ENCODE measurements around the gene ERG.

Gene ERG

DNA sequence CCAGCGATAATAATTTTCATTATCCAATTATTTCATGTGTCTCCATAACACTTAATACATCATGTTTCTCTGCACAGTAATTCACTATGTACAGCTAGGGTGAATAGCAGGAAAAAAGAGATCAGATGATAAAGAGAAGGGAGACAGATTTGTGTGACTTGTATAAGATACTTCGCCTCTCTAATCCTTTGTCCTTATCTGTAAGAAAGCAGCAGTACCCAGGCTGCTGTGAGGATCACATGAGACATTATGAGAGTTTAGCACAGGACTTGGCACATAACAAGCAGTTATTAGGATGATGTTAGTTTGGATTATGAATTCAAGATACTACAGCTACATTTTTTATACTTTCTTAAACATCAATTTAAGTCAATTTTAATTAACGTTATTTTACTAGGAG is 6.3 kb downstream of the ERG start:
- no peak for TF ChIP-seq GATA3 (IDR thresholded peaks at IDR 0.05; ENCODE audit: low read depth, low read length)
- no peak for TF ChIP-seq GATA2 (IDR thresholded peaks at IDR 0.05; ENCODE audit: low read depth, low read length)

GRCh38 chr21:38491536-38491935 is 6.7 kb downstream of the ERG start:
- TF ChIP-seq GATA2 (IDR thresholded peaks at IDR 0.05; ENCODE audit: low read depth, low read length), result no peak
- no peak for TF ChIP-seq GATA3 (IDR thresholded peaks at IDR 0.05; ENCODE audit: low read depth, low read length)

GRCh38 chr21:38490411-38491020 is 7.8 kb downstream of the ERG start:
- TF ChIP-seq GATA2 (IDR thresholded peaks at IDR 0.05; ENCODE audit: low read depth, low read length) (no peak), GATA3 (IDR thresholded peaks at IDR 0.05; ENCODE audit: low read depth, low read length) (no peak)

DNA sequence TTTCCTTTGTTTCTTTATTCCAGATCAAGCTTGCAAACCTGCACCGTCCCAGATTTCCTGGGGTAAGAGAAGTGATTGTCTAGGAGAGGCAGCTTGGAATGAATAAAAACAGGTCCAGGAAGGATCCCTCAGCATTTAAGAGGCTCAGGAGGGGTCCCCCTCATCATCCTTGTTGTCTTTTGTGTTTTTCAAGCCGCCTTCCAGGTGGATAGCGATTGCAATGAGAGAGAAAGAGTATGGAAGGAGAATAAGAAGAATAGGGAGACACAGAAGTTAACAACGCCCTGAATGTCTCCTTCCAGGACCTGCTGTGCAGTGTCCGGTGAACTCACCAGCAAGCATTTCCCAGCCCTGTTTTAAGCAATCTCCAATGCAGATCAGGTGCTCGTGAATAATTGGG is 8.5 kb downstream of the ERG start:
- TF ChIP-seq GATA3 (IDR thresholded peaks at IDR 0.05; ENCODE audit: low read depth, low read length), result no peak
- TF ChIP-seq GATA2 (IDR thresholded peaks at IDR 0.05; ENCODE audit: low read depth, low read length), result no peak

GRCh38 chr21:38489271-38489652 is 9.0 kb downstream of the ERG start:
- TF ChIP-seq GATA2 (IDR thresholded peaks at IDR 0.05; ENCODE audit: low read depth, low read length) (no peak), GATA3 (IDR thresholded peaks at IDR 0.05; ENCODE audit: low read depth, low read length) (no peak)

- TF ChIP-seq GATA3 (IDR thresholded peaks at IDR 0.05; ENCODE audit: low read depth, low read length) (no peak), GATA2 (IDR thresholded peaks at IDR 0.05; ENCODE audit: low read depth, low read length) (no peak)
These were observed 9.5 kb downstream of the ERG start for GRCh38 chr21:38488640-38489270.

DNA sequence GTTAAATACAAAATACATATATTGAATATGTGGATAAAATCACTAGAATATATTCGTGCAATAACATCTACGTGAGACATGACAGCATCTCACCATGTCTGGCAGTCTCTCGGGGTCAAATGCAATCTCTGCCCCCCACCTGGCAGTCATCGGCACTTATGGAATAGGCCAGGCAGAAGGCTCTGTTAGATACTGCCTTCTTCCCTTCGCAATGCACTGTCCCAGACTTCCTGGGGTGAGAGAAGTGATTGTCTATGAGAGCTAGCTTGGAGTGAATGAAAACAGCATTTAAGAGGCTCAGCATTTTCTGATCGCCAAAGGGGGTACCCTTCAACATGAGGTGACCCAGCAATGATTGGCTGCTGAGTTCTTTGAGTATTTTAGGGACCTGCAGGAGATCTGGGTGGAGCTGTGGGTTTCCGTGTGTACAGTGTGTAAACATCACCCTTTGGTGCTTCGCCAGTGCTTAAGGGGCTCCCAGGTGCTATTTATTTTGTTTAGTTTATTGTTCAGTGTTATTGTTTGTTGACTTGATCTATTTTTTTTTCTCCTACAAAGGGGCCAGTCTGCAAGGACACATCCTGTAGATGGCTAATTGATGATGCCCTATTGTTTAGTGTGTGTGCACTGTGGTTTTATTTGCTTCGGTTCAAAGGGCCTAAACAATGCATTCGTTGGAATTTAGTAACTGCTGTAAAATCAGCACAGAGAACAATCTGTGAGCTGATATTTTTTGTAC is 10.2 kb downstream of the ERG start:
- TF ChIP-seq GATA3 (IDR thresholded peaks at IDR 0.05; ENCODE audit: low read depth, low read length), result no peak
- no peak for TF ChIP-seq GATA2 (IDR thresholded peaks at IDR 0.05; ENCODE audit: low read depth, low read length)

GRCh38 chr21:38486706-38487105 is 11.6 kb downstream of the ERG start:
- TF ChIP-seq GATA3 (IDR thresholded peaks at IDR 0.05; ENCODE audit: low read depth, low read length), result no peak
- TF ChIP-seq GATA2 (IDR thresholded peaks at IDR 0.05; ENCODE audit: low read depth, low read length), result no peak

DNA sequence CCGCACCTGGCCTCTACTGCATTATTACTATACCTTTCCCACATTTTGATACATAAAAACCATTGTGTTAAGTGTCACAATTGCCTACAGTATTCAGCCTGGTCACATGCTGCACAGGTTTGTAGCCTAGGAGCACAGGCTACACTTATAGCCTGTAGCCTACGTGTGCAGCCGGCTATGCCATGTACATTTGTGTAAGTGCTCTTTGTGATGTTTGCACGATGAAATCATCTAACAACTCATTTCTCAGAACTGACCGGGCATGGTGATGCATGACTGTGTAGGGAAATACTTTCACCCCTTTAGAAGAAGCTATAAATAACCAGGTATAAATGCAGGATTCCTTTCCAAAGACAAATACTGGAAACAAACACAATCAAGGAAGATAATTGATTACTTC is 12.1 kb downstream of the ERG start:
- no peak for TF ChIP-seq GATA3 (IDR thresholded peaks at IDR 0.05; ENCODE audit: low read depth, low read length)
- TF ChIP-seq GATA2 (IDR thresholded peaks at IDR 0.05; ENCODE audit: low read depth, low read length), result no peak

GRCh38 chr21:38479641-38480525 is 18.4 kb downstream of the ERG start:
- TF ChIP-seq GATA3 (IDR thresholded peaks at IDR 0.05; ENCODE audit: low read depth, low read length) (no peak), GATA2 (IDR thresholded peaks at IDR 0.05; ENCODE audit: low read depth, low read length) (no peak)

GRCh38 chr21:38478782-38479181 is 19.5 kb downstream of the ERG start:
- no peak for TF ChIP-seq GATA3 (IDR thresholded peaks at IDR 0.05; ENCODE audit: low read depth, low read length)
- TF ChIP-seq GATA2 (IDR thresholded peaks at IDR 0.05; ENCODE audit: low read depth, low read length), result no peak

DNA sequence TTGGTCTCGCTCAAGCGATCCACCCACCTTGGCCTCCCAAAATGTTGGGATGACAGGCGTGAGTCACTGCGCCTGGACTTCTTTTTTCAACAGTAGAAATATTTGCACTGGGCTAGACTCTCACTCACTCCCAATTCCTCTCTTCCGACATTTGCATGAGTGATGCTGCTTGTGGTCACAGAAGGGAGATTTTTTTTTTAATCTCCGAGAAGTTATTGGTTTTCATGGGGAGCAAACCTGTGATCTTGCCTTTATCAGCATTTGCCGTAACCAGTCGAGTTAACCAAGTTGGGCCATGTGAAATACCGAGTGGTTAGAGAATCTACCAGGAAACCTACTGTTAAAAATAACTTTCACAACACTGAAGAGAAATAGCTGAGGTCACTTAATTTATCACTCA is 21.1 kb downstream of the ERG start:
- TF ChIP-seq GATA3 (IDR thresholded peaks at IDR 0.05; ENCODE audit: low read depth, low read length) (no peak), GATA2 (IDR thresholded peaks at IDR 0.05; ENCODE audit: low read depth, low read length) (no peak)

DNA sequence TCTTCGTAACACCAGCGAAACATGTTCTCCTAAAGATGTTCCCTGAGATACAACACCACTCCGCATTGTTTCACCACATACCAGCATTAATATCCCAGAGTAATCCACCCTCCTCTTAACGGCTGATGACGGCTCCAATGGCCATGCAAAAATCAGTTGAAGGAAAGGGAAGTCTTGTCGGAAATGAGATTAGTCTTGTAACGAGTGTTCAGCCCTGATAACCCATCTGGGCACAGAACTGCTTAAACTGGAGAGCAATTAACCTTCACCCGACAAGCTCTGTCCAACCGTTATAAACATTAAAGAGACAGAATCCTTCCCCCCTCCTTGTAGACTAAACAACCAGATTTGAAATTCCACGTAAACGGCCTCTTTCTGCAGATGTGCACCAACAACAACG is 21.9 kb downstream of the ERG start:
- TF ChIP-seq GATA2 (IDR thresholded peaks at IDR 0.05; ENCODE audit: low read depth, low read length), result no peak

GRCh38 chr21:38475519-38475918 is 22.8 kb downstream of the ERG start:
- no peak for TF ChIP-seq GATA2 (IDR thresholded peaks at IDR 0.05; ENCODE audit: low read depth, low read length)
- TF ChIP-seq GATA3 (IDR thresholded peaks at IDR 0.05; ENCODE audit: low read depth, low read length), result no peak

Data from SH-SY5Y (cell line).